Endothelial cell (in vitro differentiated cells): ENCODE results near the gene CPLANE2. TPM values are rescaled to one million over a fixed set of nuclear protein-coding genes. Genes with fewer than 3 reads are reported as not detected.

Experiments used
- DNase-seq: peaks from one replicate; pipeline ENCODE4 v3.0.0; 2021; ENCODE audit warnings: low spot score
- H3K27ac Mint-ChIP-seq: one replicate; pipeline ENCODE4 v1.8.0; 2021; ENCODE audit warnings: mixed read lengths, inconsistent platforms; ENCODE audit not compliant: unreplicated experiment
- H3K27me3 Mint-ChIP-seq: one replicate; pipeline ENCODE4 v1.8.0; 2021; ENCODE audit warnings: mild to moderate bottlenecking, moderate library complexity, mixed read lengths, inconsistent platforms; ENCODE audit not compliant: unreplicated experiment
- H3K36me3 Mint-ChIP-seq: one replicate; pipeline ENCODE4 v1.8.0; 2021; ENCODE audit warnings: mild to moderate bottlenecking, low read depth, mixed read lengths, inconsistent platforms; ENCODE audit not compliant: unreplicated experiment
- H3K4me1 Mint-ChIP-seq: one replicate; pipeline ENCODE4 v1.8.0; 2021; ENCODE audit warnings: mild to moderate bottlenecking, mixed read lengths, inconsistent platforms; ENCODE audit not compliant: unreplicated experiment
- H3K4me3 Mint-ChIP-seq: one replicate; pipeline ENCODE4 v1.8.0; 2021; ENCODE audit warnings: mild to moderate bottlenecking, mixed read lengths, inconsistent platforms; ENCODE audit not compliant: unreplicated experiment
- H3K9me3 Mint-ChIP-seq: one replicate; pipeline ENCODE4 v1.8.0; 2021; ENCODE audit warnings: mixed read lengths, inconsistent platforms; ENCODE audit not compliant: unreplicated experiment
- CTCF ChIP-seq: fragments of 200-600 bp; sonication (generic); IDR thresholded peaks from one replicate; pipeline ENCODE4 v1.5.0; 2021; ENCODE audit warnings: antibody characterized with exemption; ENCODE audit not compliant: unreplicated experiment
- total RNA-seq: library from RNA; stranded (reverse); fragmentation: NEBNext Ultra II Directional; extraction: Animal tissue kit (Norgen Biotek cat#: 25700); gene quantifications from one replicate; pipeline ENCODE4 v1.2.1, GENCODE V29; 2021; ENCODE audit not compliant: unreplicated experiment

CPLANE2 gene
- total RNA-seq, 1 donor from 2014 or later = 3.6 TPM

- DNase-seq = no peak
- Mint-ChIP-seq H3K27ac (peak overlapping the region; percentile 86), H3K36me3 (peaks cover 14% of the 10 kb centered on the region), H3K27me3 (peaks cover 12% of the 10 kb centered on the region), H3K9me3 (no peaks in the 10 kb centered on the region), H3K4me3 (peak overlapping the region; percentile 90), H3K4me1 (peaks cover 8% of the 10 kb centered on the region)
- no peak for TF ChIP-seq CTCF
These were observed 29.4 kb downstream of the CPLANE2 start for GRCh38 chr1:16207318-16208269.

- Mint-ChIP-seq H3K4me3 (peak overlapping the region; percentile 90), H3K4me1 (peaks cover 8% of the 10 kb centered on the region), H3K9me3 (no peaks in the 10 kb centered on the region), H3K27me3 (peaks cover 12% of the 10 kb centered on the region), H3K27ac (peak overlapping the region; percentile 86), H3K36me3 (peaks cover 14% of the 10 kb centered on the region)
- peak; percentile 92 for DNase-seq
- TF ChIP-seq CTCF = no peak
These were observed 30.3 kb downstream of the CPLANE2 start for GRCh38 chr1:16206547-16207317.

- H3K36me3 Mint-ChIP-seq = peaks cover 14% of the 10 kb centered on the region
- DNase-seq = no peak
- no peaks in the 10 kb centered on the region for H3K9me3 Mint-ChIP-seq
- peak overlapping the region; percentile 83 for H3K4me3 Mint-ChIP-seq
- peaks cover 12% of the 10 kb centered on the region for H3K27me3 Mint-ChIP-seq
- no peak for TF ChIP-seq CTCF
- no peak overlapping the region for H3K27ac Mint-ChIP-seq
- peaks cover 8% of the 10 kb centered on the region for H3K4me1 Mint-ChIP-seq
These were observed 31.0 kb downstream of the CPLANE2 start for GRCh38 chr1:16205891-16206546.

GRCh38 chr1:16205334-16205671 is 31.7 kb downstream of the CPLANE2 start:
- Mint-ChIP-seq H3K4me3 (no peak overlapping the region), H3K27me3 (peaks cover 10% of the 10 kb centered on the region), H3K36me3 (peaks cover 14% of the 10 kb centered on the region), H3K4me1 (peaks cover 8% of the 10 kb centered on the region), H3K27ac (no peak overlapping the region), H3K9me3 (no peaks in the 10 kb centered on the region)
- no peak for TF ChIP-seq CTCF
- DNase-seq = no peak
